ENCODE results near the gene RNU5B-1.

GRCh38 chr15:65305150-65305758 is 777 bp downstream of the RNU5B-1 start:
- TF ChIP-seq POLR2A (IDR thresholded peaks at IDR 0.05) = no peak
- no peak for TF ChIP-seq CTCF (IDR thresholded peaks at IDR 0.05)
- TF ChIP-seq POLR2AphosphoS5 (IDR thresholded peaks at IDR 0.05) = no peak
